A673 (cell line): ENCODE measurements around the gene CTSW.

Experiments
- EZH2 ChIP-seq: fragments of 200-600 bp; sonication (generic); IDR thresholded peaks from 2 replicates; pipeline ENCODE4 v1.6.1; 2017; ENCODE audit warnings: borderline replicate concordance, low read depth, mild to moderate bottlenecking, mixed read lengths, antibody characterized with exemption, low read length; ENCODE audit not compliant: poor library complexity, severe bottlenecking
- TF ChIP-seq, protein P1 (sequence below): fragments of 300-800, 200-600 bp; sonication (generic); conservative IDR thresholded peaks from 2 replicates; pipeline ENCODE4 v1.5.1; 2017; ENCODE audit warnings: low read depth, mild to moderate bottlenecking, antibody characterized with exemption, low read length, moderate library complexity, mixed read lengths

DNA sequence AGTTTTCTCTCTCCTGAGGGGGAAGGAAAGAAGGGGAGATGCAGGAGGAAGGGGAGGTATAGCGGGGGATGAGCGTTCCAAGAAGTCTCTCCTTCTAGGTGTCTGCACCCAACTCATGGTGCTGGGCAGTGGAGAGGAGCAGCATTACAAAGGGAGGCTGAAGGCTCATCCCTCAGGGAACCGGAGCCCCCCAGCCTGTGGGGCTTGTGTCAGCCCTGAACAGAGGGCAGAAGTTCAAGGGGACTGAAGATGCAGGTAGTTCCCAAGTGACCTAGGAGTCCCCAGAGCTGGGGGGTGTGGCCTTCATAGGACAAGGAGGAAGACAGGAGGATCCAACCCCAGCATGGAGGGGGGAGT, 37.4 kb downstream of the CTSW start:
- TF ChIP-seq, protein P1, sequence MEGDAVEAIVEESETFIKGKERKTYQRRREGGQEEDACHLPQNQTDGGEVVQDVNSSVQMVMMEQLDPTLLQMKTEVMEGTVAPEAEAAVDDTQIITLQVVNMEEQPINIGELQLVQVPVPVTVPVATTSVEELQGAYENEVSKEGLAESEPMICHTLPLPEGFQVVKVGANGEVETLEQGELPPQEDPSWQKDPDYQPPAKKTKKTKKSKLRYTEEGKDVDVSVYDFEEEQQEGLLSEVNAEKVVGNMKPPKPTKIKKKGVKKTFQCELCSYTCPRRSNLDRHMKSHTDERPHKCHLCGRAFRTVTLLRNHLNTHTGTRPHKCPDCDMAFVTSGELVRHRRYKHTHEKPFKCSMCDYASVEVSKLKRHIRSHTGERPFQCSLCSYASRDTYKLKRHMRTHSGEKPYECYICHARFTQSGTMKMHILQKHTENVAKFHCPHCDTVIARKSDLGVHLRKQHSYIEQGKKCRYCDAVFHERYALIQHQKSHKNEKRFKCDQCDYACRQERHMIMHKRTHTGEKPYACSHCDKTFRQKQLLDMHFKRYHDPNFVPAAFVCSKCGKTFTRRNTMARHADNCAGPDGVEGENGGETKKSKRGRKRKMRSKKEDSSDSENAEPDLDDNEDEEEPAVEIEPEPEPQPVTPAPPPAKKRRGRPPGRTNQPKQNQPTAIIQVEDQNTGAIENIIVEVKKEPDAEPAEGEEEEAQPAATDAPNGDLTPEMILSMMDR, result no peak
- TF ChIP-seq EZH2, result no peak
